ENCODE results near the gene ENOX2. TPM values are rescaled to one million over a fixed set of nuclear protein-coding genes. Genes with fewer than 3 reads are reported as not detected.
"Not testable (repeated sequence)": the region's sequence is repeated elsewhere in the genome, so short reads cannot be mapped to it uniquely, and the experiment has no call there.

Gene ENOX2
- total RNA-seq, 1 donor from 2014 or later: 12.9 TPM

DNA sequence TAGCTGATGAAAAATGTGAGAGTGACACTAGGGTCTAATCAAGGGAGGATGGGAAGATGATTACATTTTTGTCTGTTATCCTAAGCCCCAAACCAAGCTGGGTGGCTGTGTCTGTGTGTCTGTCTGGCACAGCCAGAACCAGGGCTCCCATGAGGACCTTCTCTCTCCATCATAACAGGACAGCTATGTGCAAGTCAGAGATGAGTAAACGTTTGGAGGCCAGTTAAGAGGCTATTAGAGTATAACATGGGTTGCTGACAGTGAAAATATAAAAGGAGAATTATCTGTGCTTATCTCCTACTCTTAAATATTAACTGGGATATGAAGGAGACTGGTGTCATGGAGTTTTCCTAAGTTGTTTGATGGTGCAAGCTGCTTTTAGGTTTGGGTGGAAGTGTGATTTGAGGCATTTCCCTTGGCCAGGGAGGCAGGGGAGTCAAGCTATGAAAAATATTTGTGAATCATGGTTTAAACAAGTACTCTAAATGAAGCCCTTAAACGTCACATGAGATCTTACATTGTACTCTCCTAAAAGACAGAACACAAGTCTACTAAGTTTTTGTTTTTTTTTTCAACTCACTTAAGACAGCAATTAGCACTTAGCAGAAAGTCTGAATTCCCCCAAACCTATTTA, 156.2 kb downstream of the ENOX2 start:
- no peak for DNase-seq

DNA sequence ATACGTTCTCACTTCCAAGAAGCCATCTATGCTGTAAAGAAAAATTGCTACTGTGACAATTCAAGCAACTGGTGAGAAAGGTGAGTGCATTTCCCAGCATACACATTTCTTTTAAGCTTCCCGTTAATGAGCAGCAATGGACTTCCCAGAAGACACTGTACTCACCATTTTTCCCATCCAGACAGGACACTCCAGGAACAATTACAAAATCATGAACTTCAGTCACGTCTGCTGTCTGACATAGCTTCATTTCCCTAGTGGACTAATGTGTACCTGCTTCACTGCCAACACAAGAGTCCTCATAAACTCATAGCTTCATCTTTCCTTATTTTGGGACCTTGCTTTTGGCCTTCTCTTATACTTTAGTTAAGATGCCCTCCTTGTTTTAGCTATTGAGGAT, 156.9 kb downstream of the ENOX2 start:
- DNase-seq: no peak

DNA sequence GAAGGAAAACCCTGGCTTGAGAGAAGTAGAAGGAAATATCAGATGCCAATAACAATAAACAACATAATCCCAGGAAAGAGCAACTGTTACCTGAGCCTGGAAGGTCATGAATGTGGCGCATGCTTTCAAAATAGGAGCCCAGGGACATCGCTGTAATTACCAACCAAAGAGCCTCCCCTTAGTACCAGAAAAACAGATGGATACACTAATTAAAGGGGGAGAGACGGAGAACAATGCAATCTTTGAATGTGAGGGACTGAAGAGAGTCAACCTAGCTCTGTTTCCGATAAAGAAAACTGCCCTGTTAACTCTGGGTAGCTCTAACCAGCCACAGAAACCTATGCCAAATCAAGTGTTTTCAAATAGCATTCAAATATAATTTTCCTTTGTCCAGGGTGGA, 161.4 kb downstream of the ENOX2 start:
- peak; percentile 13 for DNase-seq

DNA sequence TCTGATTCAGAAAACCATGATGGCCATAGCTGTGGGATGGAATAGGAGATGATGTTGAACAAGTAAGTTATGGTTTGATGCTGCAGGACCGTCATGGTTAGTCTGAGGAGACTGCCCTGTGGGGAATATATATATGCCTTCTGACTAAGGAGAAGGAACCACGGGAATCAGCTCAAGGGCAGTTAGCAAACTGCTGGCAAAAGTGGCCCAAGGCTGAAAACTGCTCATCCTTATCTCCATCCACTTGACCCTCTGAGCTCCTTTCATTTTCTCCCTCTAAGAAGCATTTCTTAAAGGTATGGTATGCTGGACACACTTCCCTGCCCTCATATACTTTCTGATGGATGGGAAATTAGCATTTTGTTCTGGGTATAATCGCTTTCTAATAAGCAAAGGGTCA, 161.9 kb downstream of the ENOX2 start:
- DNase-seq: no peak

DNA sequence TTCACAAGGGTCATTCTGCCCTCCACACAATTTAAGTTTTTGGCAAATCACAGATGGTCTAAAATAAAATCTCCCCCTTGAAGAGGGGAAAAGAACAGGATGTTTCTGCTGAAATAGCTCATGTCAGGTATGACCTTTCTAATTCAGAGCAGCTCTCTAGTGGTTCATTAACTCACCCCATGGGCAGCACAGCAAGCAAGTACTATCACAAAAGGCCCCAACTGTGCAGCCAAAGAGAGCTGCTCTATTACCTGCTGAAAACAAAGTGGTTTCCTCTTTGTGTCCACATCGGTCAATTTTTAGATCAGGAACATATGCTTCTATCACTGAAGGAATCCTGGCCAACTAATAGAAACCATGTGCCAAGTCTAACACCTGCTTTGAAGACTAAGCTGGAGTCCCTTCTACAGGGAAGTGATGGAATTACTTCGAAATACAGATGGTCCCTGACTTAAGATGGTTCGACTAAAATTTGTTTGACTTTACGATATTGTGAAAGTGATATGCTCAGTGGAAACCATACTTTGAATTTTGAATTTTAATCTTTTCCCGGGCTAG, 164.3 kb downstream of the ENOX2 start:
- DNase-seq: no peak

DNA sequence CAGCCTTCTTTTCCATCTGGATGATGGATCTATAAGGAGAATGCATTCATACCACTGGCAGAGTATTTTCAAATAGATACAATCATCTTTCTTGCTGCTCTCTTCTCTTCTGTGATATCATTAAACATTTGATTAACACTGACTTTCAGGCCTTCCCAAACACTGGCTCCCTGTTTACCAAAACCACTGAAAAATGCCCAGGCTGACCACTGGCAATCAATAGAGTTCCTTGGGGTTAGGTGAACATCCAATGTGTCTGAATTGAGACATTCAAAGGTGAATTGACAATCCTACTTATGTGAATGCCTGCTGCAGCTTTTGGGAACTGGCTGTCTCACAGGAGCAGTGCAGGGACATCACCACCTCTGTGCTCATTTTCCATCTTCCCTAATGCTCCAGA, 168.3 kb downstream of the ENOX2 start:
- no peak for DNase-seq

DNA sequence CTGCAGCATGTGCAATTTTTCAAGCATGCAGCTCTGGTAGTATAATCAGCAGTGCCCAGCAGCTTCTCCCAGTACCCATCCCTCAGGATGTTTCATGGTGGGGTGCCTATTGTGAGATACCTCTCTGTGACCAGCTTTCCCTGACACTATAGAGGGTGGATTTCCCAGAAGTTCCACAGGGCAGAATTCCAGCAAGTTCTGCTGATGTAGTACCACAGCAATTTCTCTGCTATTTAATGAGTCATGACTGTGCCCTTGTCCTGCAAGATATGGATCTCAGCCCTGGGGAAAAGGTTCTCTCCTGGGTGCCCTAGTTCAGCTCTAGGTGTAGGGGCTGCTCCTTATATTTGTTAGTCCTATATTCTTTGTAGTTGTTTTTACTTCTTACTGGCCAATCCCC, 174.8 kb downstream of the ENOX2 start:
- DNase-seq: no peak

DNA sequence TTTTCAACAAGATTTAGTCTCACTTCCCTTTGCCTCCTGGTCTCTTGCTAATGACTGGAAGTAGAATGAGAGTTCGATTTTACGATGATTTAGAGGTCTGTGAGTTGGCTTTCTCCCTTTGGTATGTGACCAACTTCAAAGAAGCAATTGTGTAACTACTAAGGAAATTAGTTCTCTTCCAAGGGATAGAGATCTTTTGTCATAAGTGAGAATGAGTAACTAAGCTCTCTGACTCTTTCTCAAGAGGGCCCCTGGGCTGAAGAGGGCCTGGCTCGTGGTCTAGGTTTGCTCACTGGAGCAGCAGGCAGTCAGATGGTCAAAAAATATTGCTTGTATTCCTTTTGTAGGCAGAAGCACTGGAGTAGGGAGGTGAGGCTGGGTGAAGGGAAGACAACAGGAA, 176.3 kb downstream of the ENOX2 start:
- DNase-seq: no peak

DNA sequence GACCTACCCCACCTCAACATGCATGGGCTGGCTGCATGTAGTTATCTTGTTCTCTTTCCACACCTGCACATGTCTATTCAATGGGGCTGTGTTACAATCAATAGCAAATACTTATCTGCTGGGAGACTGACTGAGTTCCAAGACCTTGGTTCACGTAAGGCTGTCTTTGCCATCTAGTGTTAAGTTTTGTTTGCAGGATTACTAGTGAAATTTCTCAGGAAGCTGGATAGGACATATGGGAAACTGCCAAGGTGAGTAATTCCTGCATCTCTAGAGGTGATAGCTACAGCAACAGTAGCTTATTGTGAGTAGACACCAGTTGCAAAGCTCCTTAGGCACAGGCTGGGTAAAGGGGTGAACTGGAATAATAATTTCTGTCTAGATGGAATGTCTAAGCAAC, 177.5 kb downstream of the ENOX2 start:
- no peak for DNase-seq

DNA sequence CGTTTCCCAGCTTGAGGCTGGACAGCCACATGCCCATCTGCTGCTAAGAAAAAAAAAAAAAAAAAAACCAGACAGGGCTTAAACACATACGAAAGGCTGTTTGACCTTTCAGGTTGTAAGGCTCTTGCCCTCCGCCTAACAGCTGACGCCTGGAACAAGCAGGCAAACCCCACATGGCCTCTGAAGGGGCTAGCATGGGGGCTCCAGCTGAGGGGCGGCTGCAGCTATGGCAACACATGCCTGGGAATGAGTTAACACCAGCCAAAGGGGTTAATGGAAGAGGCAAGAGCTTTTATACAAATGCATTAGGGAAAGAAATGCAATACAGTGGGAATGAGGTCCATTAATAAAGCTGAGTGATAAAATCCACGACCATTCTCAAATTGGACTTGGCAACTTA, 183.6 kb downstream of the ENOX2 start:
- no peak for DNase-seq

DNA sequence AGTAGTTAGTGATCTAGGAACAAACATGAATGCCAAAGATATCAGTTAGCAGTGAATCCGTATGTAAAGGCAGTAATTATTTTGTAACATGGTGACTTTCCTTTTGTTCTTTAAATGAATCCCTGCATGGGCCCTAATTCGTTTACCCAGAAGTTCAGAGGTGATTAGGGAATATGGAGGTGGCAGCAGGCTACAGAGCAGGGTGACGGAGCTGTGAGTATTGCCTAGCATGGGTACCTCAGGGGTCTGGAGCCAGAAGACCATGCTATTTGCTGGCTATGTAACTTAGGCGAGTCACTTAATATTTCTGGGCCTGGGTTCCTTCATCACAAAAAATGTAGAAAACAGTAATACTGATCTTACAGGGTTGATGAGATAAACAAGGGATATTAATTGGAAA, 184.9 kb downstream of the ENOX2 start:
- DNase-seq: no peak

DNA sequence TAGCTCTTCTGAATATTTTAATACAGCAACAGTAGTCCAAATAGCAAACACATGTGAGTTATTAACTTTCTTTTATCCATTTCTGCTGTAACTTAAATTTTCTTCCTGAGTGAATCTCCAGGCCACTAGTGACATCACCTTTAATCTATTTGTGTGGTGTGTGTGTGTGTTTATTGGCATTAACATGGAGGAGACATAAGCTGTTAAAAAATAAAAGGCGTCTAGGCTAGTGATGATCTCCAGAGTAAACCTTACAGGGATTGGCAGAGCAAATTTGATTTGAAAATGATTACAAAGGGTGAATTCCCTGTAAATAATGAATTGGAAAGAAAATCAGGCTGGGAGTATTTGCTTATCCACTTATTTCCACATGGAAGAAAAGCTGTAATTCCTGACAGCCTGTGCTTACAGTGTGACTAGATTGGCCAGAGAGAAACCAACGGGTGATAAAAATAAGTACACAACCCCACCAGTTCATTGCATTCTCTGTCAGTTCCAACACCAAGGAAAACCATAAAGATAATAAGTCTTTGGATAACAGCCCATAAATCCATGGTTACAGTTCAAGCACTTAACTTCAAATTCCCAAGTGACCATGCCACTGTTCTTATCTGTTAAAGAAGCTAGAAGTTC, 186.1 kb downstream of the ENOX2 start:
- DNase-seq: no peak

DNA sequence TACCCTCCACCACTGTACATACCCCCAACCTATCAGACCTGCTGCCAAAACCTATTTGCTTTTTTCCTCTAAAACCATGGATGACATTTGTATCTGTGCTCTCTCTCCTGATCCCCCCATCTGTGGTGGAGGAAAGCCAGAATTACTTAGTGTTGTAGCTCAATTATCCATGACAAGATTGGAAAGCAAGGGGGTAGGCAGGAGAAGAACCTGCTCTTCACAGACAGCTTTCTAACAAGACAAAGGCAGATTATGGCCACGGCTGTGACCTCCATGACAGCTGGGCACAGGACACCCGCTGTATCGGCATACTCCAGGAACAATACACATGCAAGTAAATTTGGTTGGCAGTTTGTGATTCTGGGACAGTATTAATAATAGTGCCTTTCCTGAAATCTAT, 186.7 kb downstream of the ENOX2 start:
- DNase-seq: no peak

DNA sequence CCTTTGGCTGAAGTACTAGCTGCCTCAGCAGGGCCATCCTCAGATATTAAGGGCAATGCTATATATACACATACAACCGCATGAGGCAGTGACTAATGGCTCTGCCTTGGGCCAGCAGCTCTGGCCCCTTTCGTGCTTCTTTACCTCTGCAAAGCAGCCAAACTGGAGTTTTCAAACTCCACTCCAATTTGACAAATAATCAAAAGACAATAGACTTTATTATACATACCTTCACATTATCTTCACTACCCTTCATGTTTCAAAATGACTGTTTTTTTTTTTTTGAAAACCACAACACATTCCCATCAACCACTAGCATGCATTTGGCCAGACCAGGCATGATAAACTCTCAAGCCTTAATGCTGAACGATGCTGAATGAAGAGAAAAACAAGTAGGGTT, 187.7 kb downstream of the ENOX2 start:
- no peak for DNase-seq

DNA sequence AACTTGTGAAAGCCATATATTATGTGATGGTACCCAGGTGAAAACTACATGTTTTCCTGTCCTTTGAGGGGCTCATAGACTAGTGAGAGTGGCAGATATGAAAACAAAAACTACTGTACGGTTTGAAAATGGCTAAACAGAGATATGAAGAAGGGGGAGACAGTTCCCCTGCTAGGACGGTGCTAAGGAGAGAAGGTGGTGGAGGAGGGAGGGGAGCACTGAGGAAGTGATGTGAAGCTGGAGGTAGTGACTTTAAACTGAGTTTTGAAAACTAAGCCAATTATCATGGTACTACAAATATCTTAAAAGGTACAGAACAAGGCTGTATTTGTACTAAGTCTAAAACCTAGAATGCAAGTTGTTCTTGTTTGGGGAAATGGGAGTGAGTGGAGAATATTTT, 188.3 kb downstream of the ENOX2 start:
- no peak for DNase-seq

DNA sequence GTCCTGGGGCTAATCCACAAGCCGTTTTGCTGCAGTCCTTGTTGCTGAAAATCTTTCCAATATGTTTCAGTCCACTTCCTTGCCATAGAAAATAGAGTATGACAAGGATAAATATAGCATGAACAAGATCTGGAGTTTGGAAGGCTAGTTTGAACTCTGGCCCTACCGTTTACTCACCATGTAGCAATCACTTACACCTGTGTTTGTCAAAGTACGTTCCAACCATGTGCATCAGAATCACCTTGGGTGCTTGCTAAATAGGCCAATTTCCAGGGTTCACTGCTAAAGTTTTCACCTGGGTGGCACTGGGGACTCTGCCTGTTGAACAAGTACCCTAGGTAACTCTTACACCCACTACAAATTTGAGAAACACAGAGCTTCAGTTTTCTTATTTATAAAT, 188.9 kb downstream of the ENOX2 start:
- DNase-seq: no peak

DNA sequence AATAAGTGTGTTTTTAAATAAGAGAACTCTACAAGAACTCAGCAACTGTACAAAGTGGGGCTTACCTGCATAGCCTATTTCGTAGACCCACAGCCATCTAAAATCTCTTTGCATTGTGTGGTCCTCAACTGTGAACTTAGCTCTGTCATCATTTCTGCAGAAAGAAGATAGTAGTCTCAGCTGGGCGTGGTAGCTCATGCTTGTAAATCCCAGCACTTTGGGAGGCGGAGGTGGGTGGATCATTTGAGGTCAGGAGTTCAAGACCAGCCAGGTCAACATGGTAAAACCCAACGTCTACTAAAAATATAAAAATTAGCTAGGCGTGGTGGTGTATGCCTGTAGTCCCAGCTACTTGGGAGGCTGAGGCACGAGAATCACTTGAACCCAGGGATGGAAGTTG, 193.8 kb downstream of the ENOX2 start:
- not testable (repeated sequence) for DNase-seq

DNA sequence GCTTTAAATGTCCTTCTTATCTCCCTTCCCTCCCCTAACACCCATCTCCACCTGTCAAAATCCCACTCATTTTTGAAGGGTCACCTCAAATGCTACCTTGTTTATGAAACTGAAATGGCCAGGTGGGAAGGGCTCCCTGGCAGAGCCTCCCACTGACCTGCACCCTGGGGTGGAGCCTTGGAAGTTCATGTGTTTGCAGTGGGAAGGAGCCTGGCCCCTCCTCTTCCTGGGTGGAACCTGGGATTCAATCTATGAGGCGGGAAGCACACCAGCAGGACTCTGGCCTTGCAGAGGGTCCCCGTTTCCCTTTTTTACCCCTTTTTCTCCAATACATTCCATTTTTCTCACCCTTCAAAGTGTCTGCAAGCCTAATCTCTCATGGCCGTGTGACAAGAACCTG, 197.4 kb downstream of the ENOX2 start:
- DNase-seq: no peak

DNA sequence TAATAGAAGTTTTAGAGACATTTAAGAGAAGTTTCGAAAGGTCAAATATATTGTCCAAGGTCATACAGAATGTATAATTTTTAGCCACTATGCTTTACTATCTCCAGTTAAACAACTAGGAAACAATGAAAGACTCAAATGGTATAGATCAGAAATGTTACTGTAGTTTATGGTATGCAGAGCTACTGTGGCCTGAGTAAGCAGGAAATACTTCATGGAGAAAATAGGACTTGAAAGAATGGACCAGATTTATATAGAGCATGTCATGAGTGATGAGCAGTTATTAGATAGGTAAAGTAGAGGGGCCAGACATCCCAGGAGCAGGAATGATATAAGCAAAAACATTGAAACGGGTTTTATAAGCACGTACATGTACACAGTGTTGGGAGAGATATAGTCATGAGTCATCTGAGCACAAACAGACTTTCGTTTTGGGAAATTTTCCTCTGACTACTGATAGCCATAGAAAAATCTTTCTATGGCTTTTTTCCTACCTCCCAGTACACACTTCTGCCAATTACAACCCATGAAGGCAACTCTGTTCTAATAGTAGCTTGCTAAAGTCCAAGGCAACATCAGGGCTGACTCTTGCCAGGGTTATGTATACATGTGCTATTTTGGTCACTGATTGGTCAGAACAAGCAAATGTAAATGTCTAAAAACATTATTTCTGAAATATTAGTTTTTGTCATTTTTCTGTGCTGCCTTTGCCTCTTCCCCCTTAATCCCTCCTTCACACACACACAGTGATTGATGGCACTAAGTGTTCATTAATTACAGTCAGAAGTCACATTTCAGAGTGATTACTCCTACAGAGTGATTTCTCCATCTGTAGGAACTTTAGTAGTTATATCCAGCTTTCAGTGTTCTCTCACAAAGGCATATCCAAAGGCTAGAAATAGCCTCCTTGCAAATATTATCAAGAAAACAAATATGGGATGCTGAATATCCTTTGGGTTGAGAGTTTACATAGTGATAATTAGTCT, 198.7 kb downstream of the ENOX2 start:
- DNase-seq: peak; percentile 24

DNA sequence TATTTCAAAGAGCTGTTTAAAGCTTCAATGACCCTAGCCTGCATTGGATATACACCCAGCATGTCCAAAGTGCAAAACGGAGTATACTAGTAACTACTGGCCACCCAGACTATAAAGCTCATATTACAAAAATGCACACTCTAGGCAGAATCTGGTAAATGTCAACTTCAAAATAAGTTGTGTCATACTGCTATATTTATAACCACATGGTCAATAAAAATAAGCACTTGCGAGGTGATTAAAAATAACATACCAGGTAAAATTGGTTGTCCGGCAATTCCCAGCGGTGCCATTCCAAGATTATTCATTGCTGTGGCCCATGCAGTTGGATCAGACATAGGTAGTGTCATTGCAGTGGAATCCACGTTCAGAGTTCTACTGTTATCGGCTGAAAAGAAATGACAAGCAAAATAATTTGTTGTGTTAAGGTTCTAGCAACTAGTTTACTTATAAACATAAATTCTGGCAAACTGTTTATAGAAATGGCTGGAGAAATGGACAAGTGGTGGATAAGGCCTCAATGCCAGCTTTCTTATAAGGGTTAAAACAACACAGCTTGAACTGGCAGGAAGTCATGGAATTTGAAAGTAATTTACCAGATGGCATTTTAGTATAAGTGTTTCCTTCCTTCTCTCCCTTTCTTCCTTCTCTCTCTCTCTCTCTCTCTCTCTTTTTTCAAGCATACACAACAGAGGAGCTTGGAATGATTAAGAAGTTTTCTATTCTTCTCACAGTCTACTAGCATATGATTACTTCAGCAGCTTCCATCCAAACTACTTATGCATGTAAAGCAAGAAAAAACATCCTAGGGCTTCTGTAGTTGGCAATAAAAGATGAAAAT, 199.9 kb downstream of the ENOX2 start:
- peak; percentile 27 for DNase-seq

DNA sequence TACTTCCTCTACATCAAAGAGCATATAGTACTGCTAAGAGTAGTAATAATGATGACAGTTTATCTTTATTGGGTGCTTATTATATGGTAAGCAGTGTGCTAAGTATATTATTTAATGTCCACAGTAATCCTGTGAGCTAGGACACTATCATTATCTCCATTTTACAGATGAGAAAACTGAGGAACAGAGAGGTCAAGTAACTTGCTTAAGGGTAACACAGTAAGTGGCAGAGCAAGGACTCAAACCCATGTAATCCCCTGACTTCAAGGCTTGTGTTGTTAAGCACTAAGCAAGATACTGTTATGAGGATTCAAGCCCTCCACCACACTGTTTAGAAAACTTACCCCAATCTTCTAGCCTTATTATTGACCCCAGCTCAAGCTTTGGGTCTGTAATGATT, 202.4 kb downstream of the ENOX2 start:
- no peak for DNase-seq

DNA sequence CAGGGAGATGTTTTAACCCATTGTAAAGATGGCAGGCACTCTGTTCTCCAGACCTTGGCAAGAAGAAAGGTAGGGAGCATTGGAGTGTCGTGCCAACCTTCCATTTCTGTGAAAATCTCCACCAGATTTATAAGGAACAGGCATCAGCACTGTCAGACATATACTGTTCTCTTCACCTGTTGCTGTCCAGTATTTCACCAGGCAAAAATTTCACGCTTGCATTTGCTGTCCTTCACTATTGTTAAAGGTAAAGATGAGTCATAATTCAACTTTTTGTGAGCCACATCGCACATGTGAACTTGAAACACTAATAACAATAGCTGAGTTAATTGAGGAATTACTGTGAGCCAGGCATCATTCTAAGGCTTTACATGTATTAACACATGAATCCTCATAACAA, 203.4 kb downstream of the ENOX2 start:
- no peak for DNase-seq

Data from dermis blood vessel endothelial cell (primary cell).